Endodermal cell (in vitro differentiated cells): ENCODE results near the gene SUFU. TPM values are rescaled to one million over a fixed set of nuclear protein-coding genes. Genes with fewer than 3 reads are reported as not detected.
A peak's percentile ranks its signal among the peaks of the same experiment; 100 is the strongest.

Experiments used
- DNase-seq: peaks from one replicate; pipeline ENCODE4 v3.0.0-alpha.2; 2017
- H3K27ac ChIP-seq: 2 replicates; pipeline ENCODE4 v1.5.1; 2013; ENCODE audit warnings: mild to moderate bottlenecking, low read depth, low read length, moderate library complexity
- H3K27me3 ChIP-seq: 2 replicates; pipeline ENCODE4 v1.6.1; 2013; ENCODE audit warnings: mild to moderate bottlenecking, low read length, moderate library complexity; ENCODE audit not compliant: insufficient read depth, control insufficient read depth, poor library complexity, severe bottlenecking
- H3K36me3 ChIP-seq: 2 replicates; pipeline ENCODE4 v1.7.0; 2013; ENCODE audit warnings: mild to moderate bottlenecking, low read length, moderate library complexity; ENCODE audit not compliant: control insufficient read depth, insufficient read depth
- H3K4me1 ChIP-seq: one replicate; pipeline ENCODE4 v1.7.0; 2013; ENCODE audit warnings: low read length; ENCODE audit not compliant: control insufficient read depth, insufficient read depth
- H3K4me3 ChIP-seq: 2 replicates; pipeline ENCODE4 v1.5.1; 2013; ENCODE audit warnings: mild to moderate bottlenecking, low read length, moderate library complexity
- H3K9ac ChIP-seq: 2 replicates; pipeline ENCODE4 v1.6.1; 2013; ENCODE audit warnings: mild to moderate bottlenecking, low read length, moderate library complexity; ENCODE audit not compliant: poor library complexity, severe bottlenecking; ENCODE audit errors: extremely low read depth
- H3K9me3 ChIP-seq: 2 replicates; pipeline ENCODE4 v1.6.1; 2013; ENCODE audit warnings: mild to moderate bottlenecking, low read length, moderate library complexity; ENCODE audit not compliant: control insufficient read depth
- H3K27ac Mint-ChIP-seq: 2 replicates; pipeline ENCODE4 v1.8.0; 2020; ENCODE audit warnings: mixed read lengths
- H3K27me3 Mint-ChIP-seq: 2 replicates; pipeline ENCODE4 v1.8.0; 2021; ENCODE audit warnings: mild to moderate bottlenecking, mixed read lengths; ENCODE audit not compliant: insufficient read depth
- H3K36me3 Mint-ChIP-seq: 2 replicates; pipeline ENCODE4 v1.8.0; 2020; ENCODE audit warnings: low read depth, mixed read lengths
- H3K4me1 Mint-ChIP-seq: 2 replicates; pipeline ENCODE4 v1.8.0; 2020; ENCODE audit warnings: mixed read lengths
- H3K4me3 Mint-ChIP-seq: 2 replicates; pipeline ENCODE4 v1.8.0; 2020; ENCODE audit warnings: mild to moderate bottlenecking, moderate library complexity, mixed read lengths
- H3K9me3 Mint-ChIP-seq: 2 replicates; pipeline ENCODE4 v1.8.0; 2020; ENCODE audit warnings: mild to moderate bottlenecking, mixed read lengths
- WGBS, 2 experiments: methylation state at CpG; one replicate each; pipeline versions ENCODE4 v1.1.5 to v1.1.7; 2013; ENCODE audit warnings: missing lambda C conversion rate in 2 of 2, mixed read lengths in 1 of 2; ENCODE audit not compliant: insufficient coverage in 1 of 2, insufficient read length in 1 of 2; 5-methylcytosine and 5-hydroxymethylcytosine counted together
- total RNA-seq, 2 donors: library from RNA; stranded (reverse); fragmentation: NEBNext Ultra II Directional in 1 of 2; extraction: Animal tissue kit (Norgen Biotek cat#: 25700) in 1 of 2; gene quantifications; 2 replicates in 1 of 2; 3 replicates in 1 of 2; pipeline ENCODE4 v1.2.1, GENCODE V29; 2021
- TF ChIP-seq, protein P1 (sequence below): fragments of 200-600 bp; sonication (generic); conservative IDR thresholded peaks from 2 replicates; pipeline ENCODE4 v1.5.0; 2021; ENCODE audit warnings: antibody characterized with exemption, mild to moderate bottlenecking

SUFU gene
- total RNA-seq, 2 donors from 2014 or later: 19.1 to 20.6 TPM

GRCh38 chr10:102523250-102524029 lies 19.7 kb downstream of the SUFU start:
- Mint-ChIP-seq H3K27ac (peak overlapping the region; percentile 26), H3K36me3 (peaks cover 15% of the 10 kb centered on the region), H3K4me1 (no peaks in the 10 kb centered on the region), H3K27me3 (no peaks in the 10 kb centered on the region), H3K9me3 (no peaks in the 10 kb centered on the region), H3K4me3 (no peak overlapping the region)
- no peak overlapping the region for H3K27ac ChIP-seq
- H3K4me3 ChIP-seq: no peak overlapping the region
- no peak for DNase-seq
- H3K27me3 ChIP-seq: no peaks in the 10 kb centered on the region
- H3K36me3 ChIP-seq: no peaks in the 10 kb centered on the region
- H3K9ac ChIP-seq: no peak overlapping the region
- TF ChIP-seq, protein P1, sequence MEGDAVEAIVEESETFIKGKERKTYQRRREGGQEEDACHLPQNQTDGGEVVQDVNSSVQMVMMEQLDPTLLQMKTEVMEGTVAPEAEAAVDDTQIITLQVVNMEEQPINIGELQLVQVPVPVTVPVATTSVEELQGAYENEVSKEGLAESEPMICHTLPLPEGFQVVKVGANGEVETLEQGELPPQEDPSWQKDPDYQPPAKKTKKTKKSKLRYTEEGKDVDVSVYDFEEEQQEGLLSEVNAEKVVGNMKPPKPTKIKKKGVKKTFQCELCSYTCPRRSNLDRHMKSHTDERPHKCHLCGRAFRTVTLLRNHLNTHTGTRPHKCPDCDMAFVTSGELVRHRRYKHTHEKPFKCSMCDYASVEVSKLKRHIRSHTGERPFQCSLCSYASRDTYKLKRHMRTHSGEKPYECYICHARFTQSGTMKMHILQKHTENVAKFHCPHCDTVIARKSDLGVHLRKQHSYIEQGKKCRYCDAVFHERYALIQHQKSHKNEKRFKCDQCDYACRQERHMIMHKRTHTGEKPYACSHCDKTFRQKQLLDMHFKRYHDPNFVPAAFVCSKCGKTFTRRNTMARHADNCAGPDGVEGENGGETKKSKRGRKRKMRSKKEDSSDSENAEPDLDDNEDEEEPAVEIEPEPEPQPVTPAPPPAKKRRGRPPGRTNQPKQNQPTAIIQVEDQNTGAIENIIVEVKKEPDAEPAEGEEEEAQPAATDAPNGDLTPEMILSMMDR: no peak
- H3K4me1 ChIP-seq: no peaks in the 10 kb centered on the region
- H3K9me3 ChIP-seq: no peaks in the 10 kb centered on the region
- 89 to 95% methylated on average over 4 to 7 of the region's 7 CpGs for WGBS, 2 experiments

DNA sequence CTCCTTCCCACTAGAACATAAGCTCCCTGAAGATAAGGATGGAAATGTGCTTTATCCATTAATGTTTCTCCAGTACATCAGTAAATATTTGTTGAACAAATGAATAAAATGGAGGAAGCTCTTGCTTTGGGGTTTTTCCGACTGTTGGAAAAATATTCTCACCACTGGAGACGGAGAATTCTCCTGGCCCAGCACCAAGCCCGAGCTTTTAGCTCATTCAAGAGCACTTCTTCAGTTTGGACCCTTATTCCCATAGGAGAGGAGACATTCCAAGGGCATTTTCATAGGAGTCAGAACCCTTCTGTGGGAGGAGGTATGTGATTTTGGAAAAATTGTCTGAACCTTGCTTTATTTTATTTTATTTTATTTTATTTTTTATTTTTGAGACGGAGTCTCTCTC lies 21.0 kb downstream of the SUFU start:
- Mint-ChIP-seq H3K9me3 (no peaks in the 10 kb centered on the region), H3K4me1 (no peaks in the 10 kb centered on the region), H3K27ac (no peak overlapping the region), H3K27me3 (no peaks in the 10 kb centered on the region), H3K4me3 (no peak overlapping the region), H3K36me3 (peaks cover 15% of the 10 kb centered on the region)
- TF ChIP-seq, protein P1: no peak
- Histone ChIP-seq H3K27me3 (no peaks in the 10 kb centered on the region), H3K9ac (no peak overlapping the region), H3K36me3 (no peaks in the 10 kb centered on the region), H3K27ac (no peak overlapping the region), H3K9me3 (no peaks in the 10 kb centered on the region), H3K4me1 (no peaks in the 10 kb centered on the region), H3K4me3 (no peak overlapping the region)
- 89% methylated on average over 4 of the region's 4 CpGs; no CpG with 5 or more reads in 1 of the 2 experiments for WGBS, 2 experiments
- no peak for DNase-seq

DNA sequence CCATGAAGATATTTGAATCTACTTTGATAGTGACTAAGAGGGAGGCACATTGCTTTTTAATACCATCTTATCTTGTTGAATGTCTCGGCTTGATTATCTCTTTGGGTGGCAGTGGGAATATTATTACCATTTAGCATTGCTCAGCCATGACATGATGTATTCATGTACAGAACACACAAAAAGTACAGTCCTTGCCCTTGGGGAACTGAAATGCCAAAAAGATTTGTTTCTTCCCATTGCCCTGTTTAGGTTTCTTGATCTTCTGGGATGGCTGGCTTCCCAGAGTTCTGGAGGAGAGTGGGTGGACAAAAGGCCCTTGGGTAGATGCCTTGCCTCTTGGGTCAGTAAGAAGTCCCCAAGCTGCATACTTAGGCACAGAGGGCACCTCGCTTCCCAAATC lies 23.8 kb downstream of the SUFU start:
- Histone ChIP-seq H3K9ac (no peak overlapping the region), H3K27me3 (no peaks in the 10 kb centered on the region), H3K36me3 (peaks cover 4% of the 10 kb centered on the region), H3K9me3 (no peaks in the 10 kb centered on the region), H3K4me1 (no peaks in the 10 kb centered on the region), H3K4me3 (no peak overlapping the region), H3K27ac (no peak overlapping the region)
- no peaks in the 10 kb centered on the region for H3K4me1 Mint-ChIP-seq
- 87 to 100% methylated on average over 2 of the region's 2 CpGs for WGBS, 2 experiments
- DNase-seq: no peak
- H3K4me3 Mint-ChIP-seq: no peak overlapping the region
- no peaks in the 10 kb centered on the region for H3K27me3 Mint-ChIP-seq
- H3K27ac Mint-ChIP-seq: no peak overlapping the region
- H3K9me3 Mint-ChIP-seq: no peaks in the 10 kb centered on the region
- TF ChIP-seq, protein P1: no peak
- peaks cover 18% of the 10 kb centered on the region for H3K36me3 Mint-ChIP-seq
